Measurements from ENCODE around the gene NGDN. TPM values are rescaled to one million over a fixed set of nuclear protein-coding genes. Genes with fewer than 3 reads are reported as not detected.

The NGDN gene
- total and polyA plus RNA-seq, 12 donors: 24.4 to 61.3 (median 36.4) TPM

GRCh38 chr14:23512156-23512555, 42.7 kb downstream of the NGDN start:
- no peaks in the 10 kb centered on the region for H3K9me3 ChIP-seq (replicated peaks in 1 of 3)
- H3K4me1 ChIP-seq (replicated peaks in 1 of 2): no peaks in the 10 kb centered on the region
- no peak overlapping the region for H3K4me3 ChIP-seq
- intact Hi-C loops (cut with DNase I): no loop called here
- H3K36me3 ChIP-seq (replicated peaks in 1 of 2): no peaks in the 10 kb centered on the region
- no peak overlapping the region for H3K27ac ChIP-seq
- H3K27me3 ChIP-seq: no peaks in the 10 kb centered on the region
- TF ChIP-seq, protein P1, sequence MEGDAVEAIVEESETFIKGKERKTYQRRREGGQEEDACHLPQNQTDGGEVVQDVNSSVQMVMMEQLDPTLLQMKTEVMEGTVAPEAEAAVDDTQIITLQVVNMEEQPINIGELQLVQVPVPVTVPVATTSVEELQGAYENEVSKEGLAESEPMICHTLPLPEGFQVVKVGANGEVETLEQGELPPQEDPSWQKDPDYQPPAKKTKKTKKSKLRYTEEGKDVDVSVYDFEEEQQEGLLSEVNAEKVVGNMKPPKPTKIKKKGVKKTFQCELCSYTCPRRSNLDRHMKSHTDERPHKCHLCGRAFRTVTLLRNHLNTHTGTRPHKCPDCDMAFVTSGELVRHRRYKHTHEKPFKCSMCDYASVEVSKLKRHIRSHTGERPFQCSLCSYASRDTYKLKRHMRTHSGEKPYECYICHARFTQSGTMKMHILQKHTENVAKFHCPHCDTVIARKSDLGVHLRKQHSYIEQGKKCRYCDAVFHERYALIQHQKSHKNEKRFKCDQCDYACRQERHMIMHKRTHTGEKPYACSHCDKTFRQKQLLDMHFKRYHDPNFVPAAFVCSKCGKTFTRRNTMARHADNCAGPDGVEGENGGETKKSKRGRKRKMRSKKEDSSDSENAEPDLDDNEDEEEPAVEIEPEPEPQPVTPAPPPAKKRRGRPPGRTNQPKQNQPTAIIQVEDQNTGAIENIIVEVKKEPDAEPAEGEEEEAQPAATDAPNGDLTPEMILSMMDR (IDR thresholded peaks at IDR 0.05): no peak
- TF ChIP-seq POLR2A (IDR thresholded peaks at IDR 0.05): no peak
- no peak for DNase-seq
- WGBS, 4 donors: 39 to 67% (median 47%) methylated on average over 13 of the region's 13 CpGs

DNA sequence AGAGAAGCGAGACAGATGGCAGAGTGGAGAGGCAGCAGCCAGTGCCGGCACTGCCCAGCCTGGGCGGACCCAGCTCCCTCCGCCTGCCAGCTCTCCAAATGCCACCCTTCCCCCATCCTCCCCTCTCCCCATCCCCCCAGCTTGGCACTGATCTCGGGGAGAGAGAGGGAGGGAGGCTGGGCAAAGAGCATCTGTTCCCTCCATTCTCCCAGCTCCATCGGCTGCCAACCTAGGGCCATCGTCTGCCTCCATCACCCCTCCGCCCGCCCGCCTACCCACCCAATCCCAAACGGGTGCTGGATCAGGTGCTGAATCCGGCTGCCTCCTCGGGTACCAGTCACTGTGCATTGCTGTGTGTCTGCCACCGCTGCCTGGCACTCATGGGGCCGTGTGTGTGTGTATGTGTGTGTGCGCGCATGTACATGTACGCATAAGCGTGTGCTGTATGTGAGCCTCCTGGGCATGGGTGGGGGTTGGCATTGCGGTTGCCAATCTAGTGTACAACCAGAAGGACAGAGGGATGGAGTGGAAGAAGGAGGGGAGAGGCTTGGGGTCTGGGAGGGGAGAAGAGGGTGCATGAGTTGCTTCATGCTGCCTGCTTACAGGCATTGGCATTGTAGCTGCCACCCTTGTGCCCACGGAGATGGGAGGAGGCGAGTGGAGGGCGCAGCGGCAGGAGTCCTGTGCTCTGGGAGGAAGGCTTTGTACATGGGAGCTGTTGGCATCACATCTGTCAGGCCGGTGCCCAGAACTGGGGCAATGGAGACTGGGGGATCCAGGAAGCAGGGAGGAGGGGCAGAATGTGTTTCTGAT, 43.7 kb downstream of the NGDN start:
- Histone ChIP-seq H3K27me3 (no peaks in the 10 kb centered on the region), H3K4me3 (no peak overlapping the region), H3K4me1 (replicated peaks in 1 of 2) (no peaks in the 10 kb centered on the region), H3K36me3 (replicated peaks in 1 of 2) (no peaks in the 10 kb centered on the region), H3K9me3 (replicated peaks in 1 of 3) (no peaks in the 10 kb centered on the region), H3K27ac (no peak overlapping the region)
- WGBS, 4 donors: 87 to 92% (median 91%) methylated on average over 21 to 25 of the region's 25 CpGs
- intact Hi-C loops (cut with DNase I): no loop called here
- TF ChIP-seq, protein P1 (IDR thresholded peaks at IDR 0.05): no peak
- TF ChIP-seq POLR2A (IDR thresholded peaks at IDR 0.05): no peak
- DNase-seq: no peak

- Histone ChIP-seq H3K4me1 (replicated peaks in 1 of 2) (no peaks in the 10 kb centered on the region), H3K27me3 (no peaks in the 10 kb centered on the region), H3K4me3 (no peak overlapping the region), H3K9me3 (replicated peaks in 1 of 3) (no peaks in the 10 kb centered on the region), H3K36me3 (replicated peaks in 1 of 2) (no peaks in the 10 kb centered on the region), H3K27ac (no peak overlapping the region)
- intact Hi-C loops (cut with DNase I): no loop called here
- WGBS, 4 donors: 79 to 90% (median 88%) methylated on average over 8 of the region's 8 CpGs
- TF ChIP-seq POLR2A (IDR thresholded peaks at IDR 0.05): no peak
- TF ChIP-seq, protein P1 (IDR thresholded peaks at IDR 0.05): no peak
- no peak for DNase-seq
Observed at GRCh38 chr14:23513818-23514643, 44.5 kb downstream of the NGDN start.

DNA sequence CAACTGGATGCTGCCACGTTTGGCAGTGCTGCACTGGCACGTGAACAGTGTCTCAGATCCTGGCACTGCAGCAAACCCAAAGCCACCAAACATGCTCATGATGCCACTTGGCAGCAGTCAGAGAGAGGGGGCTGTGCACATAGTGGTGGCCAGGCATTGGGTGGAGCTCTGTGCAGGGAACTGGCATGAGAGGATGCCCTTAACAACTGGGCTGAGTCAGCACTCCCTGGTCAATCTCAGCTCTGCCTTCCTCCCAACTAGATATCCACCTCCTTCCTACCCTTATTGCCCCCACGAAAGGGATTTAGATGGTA, 45.1 kb downstream of the NGDN start:
- 71 to 91% (median 77%) methylated on average over 3 of the region's 3 CpGs for WGBS, 4 donors
- Histone ChIP-seq H3K9me3 (replicated peaks in 1 of 3) (no peaks in the 10 kb centered on the region), H3K36me3 (replicated peaks in 1 of 2) (no peaks in the 10 kb centered on the region), H3K4me1 (replicated peaks in 1 of 2) (no peaks in the 10 kb centered on the region), H3K27me3 (no peaks in the 10 kb centered on the region), H3K4me3 (no peak overlapping the region), H3K27ac (no peak overlapping the region)
- intact Hi-C loops (cut with DNase I): no loop called here
- no peak for DNase-seq
- no peak for TF ChIP-seq POLR2A (IDR thresholded peaks at IDR 0.05)
- TF ChIP-seq, protein P1 (IDR thresholded peaks at IDR 0.05): no peak

All from adrenal gland (tissue), 12 donors.